Peyer's patch (tissue), 4 donors: ENCODE results near the gene PIK3C2G.

Source experiments
- POLR2A ChIP-seq, 2 donors: fragments of 450-650 bp; IDR thresholded peaks; one replicate each; pipeline ENCODE4 v1.5.1; 2017; ENCODE audit warnings: antibody characterized with exemption in 2 of 2, mild to moderate bottlenecking in 2 of 2, moderate library complexity in 2 of 2
- TF ChIP-seq, protein P1 (sequence below), 6 experiments: fragments of 450-650 bp in 4 of 6; fragments of 200-600 bp in 2 of 6; sonication (generic) in 1 of 6; IDR thresholded peaks; one replicate each; pipeline ENCODE4 v1.5.1; 2017 to 2019; ENCODE audit warnings: antibody characterized with exemption in 6 of 6, mild to moderate bottlenecking in 3 of 6, moderate library complexity in 1 of 6

DNA sequence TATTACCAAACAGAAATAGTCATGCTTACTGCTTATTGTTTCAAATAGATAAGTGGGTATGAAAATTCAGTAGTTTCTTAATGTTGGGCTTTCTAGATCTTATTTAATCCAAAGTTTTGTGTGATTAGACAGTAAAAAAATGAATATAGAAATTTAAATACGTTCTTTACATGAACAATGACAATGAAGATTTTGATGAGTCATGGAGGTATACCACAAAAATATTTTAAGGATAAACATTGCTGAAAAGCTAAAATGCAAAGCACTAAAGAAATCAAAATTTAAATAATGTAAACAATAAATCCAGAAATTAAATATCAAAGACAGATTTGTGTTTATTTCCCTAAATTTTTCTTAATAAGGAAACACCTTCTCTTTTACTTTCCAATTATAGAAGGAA lies 78.3 kb downstream of the PIK3C2G start:
- TF ChIP-seq, protein P1, sequence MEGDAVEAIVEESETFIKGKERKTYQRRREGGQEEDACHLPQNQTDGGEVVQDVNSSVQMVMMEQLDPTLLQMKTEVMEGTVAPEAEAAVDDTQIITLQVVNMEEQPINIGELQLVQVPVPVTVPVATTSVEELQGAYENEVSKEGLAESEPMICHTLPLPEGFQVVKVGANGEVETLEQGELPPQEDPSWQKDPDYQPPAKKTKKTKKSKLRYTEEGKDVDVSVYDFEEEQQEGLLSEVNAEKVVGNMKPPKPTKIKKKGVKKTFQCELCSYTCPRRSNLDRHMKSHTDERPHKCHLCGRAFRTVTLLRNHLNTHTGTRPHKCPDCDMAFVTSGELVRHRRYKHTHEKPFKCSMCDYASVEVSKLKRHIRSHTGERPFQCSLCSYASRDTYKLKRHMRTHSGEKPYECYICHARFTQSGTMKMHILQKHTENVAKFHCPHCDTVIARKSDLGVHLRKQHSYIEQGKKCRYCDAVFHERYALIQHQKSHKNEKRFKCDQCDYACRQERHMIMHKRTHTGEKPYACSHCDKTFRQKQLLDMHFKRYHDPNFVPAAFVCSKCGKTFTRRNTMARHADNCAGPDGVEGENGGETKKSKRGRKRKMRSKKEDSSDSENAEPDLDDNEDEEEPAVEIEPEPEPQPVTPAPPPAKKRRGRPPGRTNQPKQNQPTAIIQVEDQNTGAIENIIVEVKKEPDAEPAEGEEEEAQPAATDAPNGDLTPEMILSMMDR (IDR thresholded peaks at IDR 0.05) = no peak
- TF ChIP-seq POLR2A (IDR thresholded peaks at IDR 0.05) = no peak
